ENCODE measurements around the gene FADS6. TPM values are rescaled to one million over a fixed set of nuclear protein-coding genes. Genes with fewer than 3 reads are reported as not detected.

Gene FADS6
- total RNA-seq, 2 experiments from 2014 or later = not detected

GRCh38 chr17:74882517-74883240, 10.8 kb downstream of the FADS6 start:
- Mint-ChIP-seq H3K27ac (no peak overlapping the region), H3K4me3 (no peak overlapping the region), H3K27me3 (peaks cover 15% of the 10 kb centered on the region), H3K36me3 (no peaks in the 10 kb centered on the region), H3K9me3 (no peaks in the 10 kb centered on the region), H3K4me1 (no peaks in the 10 kb centered on the region)
- no peak for DNase-seq

DNA sequence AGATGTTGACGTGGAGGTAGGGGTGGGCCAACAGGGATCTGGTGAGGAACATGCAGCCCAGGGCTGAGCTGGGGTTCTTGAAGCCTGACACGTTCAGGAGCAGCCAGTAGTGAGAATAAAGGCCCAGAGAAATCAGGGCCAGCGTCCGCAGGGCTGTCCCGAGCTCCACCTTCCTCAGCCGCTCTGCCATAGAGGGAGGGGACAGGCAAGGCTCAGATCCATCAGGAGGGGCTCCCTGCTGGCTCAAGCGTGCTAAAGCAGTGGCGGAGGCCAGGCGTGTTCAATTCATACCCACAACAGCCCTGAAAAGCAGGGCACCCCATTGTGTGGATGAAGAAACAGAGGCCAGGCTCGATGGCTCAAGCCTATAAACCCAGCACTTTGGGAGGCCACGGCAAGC, 12.4 kb downstream of the FADS6 start:
- Mint-ChIP-seq H3K4me1 (no peaks in the 10 kb centered on the region), H3K27ac (no peak overlapping the region), H3K36me3 (no peaks in the 10 kb centered on the region), H3K9me3 (no peaks in the 10 kb centered on the region), H3K4me3 (no peak overlapping the region), H3K27me3 (peaks cover 12% of the 10 kb centered on the region)
- no peak for DNase-seq

GRCh38 chr17:74879308-74879707, 14.1 kb downstream of the FADS6 start:
- peaks cover 7% of the 10 kb centered on the region for H3K27me3 Mint-ChIP-seq
- H3K4me3 Mint-ChIP-seq = no peak overlapping the region
- no peaks in the 10 kb centered on the region for H3K9me3 Mint-ChIP-seq
- DNase-seq = no peak
- peaks cover 8% of the 10 kb centered on the region for H3K4me1 Mint-ChIP-seq
- H3K36me3 Mint-ChIP-seq = no peaks in the 10 kb centered on the region
- H3K27ac Mint-ChIP-seq = no peak overlapping the region

- no peak for DNase-seq
- Mint-ChIP-seq H3K4me3 (no peak overlapping the region), H3K27ac (no peak overlapping the region), H3K4me1 (peaks cover 12% of the 10 kb centered on the region), H3K27me3 (peaks cover 7% of the 10 kb centered on the region), H3K36me3 (no peaks in the 10 kb centered on the region), H3K9me3 (no peaks in the 10 kb centered on the region)
Observed at GRCh38 chr17:74878658-74879057, 14.8 kb downstream of the FADS6 start.

DNA sequence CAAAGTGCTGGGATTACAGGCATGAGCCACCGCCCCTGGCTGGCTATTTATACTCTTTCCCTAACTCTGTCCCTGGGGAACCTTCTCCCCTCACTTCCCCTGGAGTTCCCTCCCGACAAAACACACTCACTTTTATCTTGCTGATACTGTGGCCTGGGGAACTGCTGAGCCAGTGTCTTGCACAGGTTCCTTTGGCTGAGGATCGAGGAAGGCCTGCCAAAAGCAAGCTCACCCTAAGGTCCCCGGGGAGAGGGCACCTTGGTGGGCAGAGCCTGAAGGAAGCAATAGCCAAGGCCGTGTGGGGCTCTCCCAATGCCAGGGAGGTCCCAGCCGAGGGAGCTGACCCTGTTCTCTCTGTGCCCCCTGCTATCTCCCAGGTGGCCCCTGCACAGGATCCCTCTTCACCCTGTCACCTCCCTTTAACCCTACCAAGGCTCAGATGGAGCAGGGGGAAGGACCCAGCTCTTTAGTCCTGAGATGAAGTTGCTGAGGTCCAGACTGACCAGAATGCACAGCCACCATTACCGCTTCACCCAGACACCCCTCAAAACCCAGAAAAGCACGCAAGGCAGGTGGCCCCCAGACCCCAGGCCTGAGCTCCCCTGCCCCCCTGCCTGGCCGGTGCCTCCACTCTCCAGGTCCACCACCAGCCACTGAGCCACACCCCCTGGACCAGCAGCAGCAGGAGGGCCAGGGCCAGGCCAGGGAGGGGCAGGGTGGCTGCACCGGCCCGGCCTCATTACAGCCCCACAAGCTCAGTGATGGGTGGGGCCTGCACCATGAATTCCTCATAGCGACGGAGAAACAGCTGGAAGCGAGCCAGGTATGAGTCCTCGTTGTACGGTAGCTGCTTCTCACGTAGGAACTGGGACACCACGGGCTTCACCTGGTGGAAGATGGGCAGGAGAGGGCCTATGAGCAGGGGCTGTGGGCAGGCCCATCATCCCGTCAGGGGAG, 15.6 kb downstream of the FADS6 start:
- H3K27me3 Mint-ChIP-seq = peaks cover under 1% of the 10 kb centered on the region
- H3K27ac Mint-ChIP-seq = no peak overlapping the region
- no peak overlapping the region for H3K4me3 Mint-ChIP-seq
- no peaks in the 10 kb centered on the region for H3K36me3 Mint-ChIP-seq
- no peak for DNase-seq
- H3K4me1 Mint-ChIP-seq = peaks cover 12% of the 10 kb centered on the region
- no peaks in the 10 kb centered on the region for H3K9me3 Mint-ChIP-seq

- H3K36me3 Mint-ChIP-seq = no peaks in the 10 kb centered on the region
- H3K9me3 Mint-ChIP-seq = no peaks in the 10 kb centered on the region
- DNase-seq = no peak
- peaks cover 15% of the 10 kb centered on the region for H3K4me1 Mint-ChIP-seq
- H3K4me3 Mint-ChIP-seq = no peak overlapping the region
- H3K27me3 Mint-ChIP-seq = no peaks in the 10 kb centered on the region
- no peak overlapping the region for H3K27ac Mint-ChIP-seq
Observed at GRCh38 chr17:74875977-74876593, 17.3 kb downstream of the FADS6 start.

DNA sequence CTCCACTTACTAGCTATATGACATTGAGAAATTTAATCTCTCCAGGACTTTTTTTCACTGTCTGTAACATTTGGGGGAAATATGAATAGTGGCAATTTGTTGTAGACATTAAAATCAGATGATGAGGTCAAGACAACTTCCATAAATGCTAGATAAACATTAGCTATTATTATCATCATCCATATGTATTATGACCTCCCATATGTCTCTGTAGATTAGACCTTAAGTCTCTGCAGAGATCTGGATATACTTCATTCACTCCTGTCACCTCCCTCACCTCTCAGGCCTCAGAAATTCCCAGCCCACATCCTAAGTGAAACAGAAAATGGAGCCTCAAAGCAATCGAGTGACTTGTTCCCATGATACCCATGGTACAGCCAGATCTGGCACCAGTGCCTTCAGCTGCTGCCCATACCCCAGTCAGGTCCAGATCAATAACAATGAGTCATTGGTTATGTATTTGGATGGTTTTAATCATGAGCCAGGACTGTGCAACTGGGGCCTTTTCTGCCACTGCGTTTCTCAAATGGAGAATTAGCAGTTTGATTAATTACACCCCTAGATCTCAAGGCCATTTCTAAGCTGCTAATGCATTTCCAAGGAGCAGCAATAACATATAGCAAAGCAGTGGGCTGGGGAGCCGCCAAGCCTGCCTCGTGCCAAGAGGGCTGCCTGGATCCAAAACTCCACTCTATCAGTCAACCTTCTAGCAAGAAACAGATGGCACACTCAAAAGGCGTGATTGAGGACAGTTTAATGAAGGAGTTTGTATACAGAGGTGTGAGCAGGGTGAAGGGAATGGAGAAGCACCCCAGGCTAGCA, 18.1 kb downstream of the FADS6 start:
- DNase-seq = no peak
- H3K36me3 Mint-ChIP-seq = no peaks in the 10 kb centered on the region
- peaks cover 15% of the 10 kb centered on the region for H3K4me1 Mint-ChIP-seq
- no peaks in the 10 kb centered on the region for H3K27me3 Mint-ChIP-seq
- H3K4me3 Mint-ChIP-seq = no peak overlapping the region
- H3K27ac Mint-ChIP-seq = no peak overlapping the region
- H3K9me3 Mint-ChIP-seq = no peaks in the 10 kb centered on the region

DNA sequence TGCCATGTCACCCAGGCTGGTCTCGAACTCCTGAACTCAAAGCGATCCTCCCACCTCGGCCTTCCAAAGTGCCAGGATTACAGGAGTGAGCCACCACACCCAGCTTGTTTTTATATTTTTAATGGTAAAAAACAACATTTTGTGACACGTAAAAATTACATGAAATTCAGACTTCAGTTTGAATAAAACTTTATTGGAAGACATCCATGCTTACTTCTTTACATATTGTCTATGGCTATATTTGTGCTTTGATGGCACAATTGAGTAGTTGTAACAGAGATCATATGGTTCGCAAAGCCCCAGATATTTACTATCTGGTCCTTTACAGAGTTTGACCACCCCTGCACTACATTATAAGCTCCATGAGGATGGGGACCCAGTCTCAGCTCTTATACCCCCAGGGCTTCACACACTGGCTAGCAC, 18.8 kb downstream of the FADS6 start:
- H3K27me3 Mint-ChIP-seq = no peaks in the 10 kb centered on the region
- peaks cover 15% of the 10 kb centered on the region for H3K4me1 Mint-ChIP-seq
- no peaks in the 10 kb centered on the region for H3K9me3 Mint-ChIP-seq
- no peak overlapping the region for H3K4me3 Mint-ChIP-seq
- H3K27ac Mint-ChIP-seq = no peak overlapping the region
- H3K36me3 Mint-ChIP-seq = no peaks in the 10 kb centered on the region
- DNase-seq = no peak

- Mint-ChIP-seq H3K9me3 (no peaks in the 10 kb centered on the region), H3K27ac (peak overlapping the region; percentile 94), H3K36me3 (no peaks in the 10 kb centered on the region), H3K4me3 (peak overlapping the region; percentile 80), H3K4me1 (peaks cover 15% of the 10 kb centered on the region), H3K27me3 (no peaks in the 10 kb centered on the region)
- DNase-seq = no peak
Observed at GRCh38 chr17:74873874-74874614, 19.4 kb downstream of the FADS6 start.

GRCh38 chr17:74873037-74873873, 20.2 kb downstream of the FADS6 start:
- Mint-ChIP-seq H3K27me3 (no peaks in the 10 kb centered on the region), H3K9me3 (no peaks in the 10 kb centered on the region), H3K4me1 (peaks cover 15% of the 10 kb centered on the region), H3K4me3 (peak overlapping the region; percentile 80), H3K36me3 (peaks cover 1% of the 10 kb centered on the region), H3K27ac (peak overlapping the region; percentile 94)
- peak; percentile 96 for DNase-seq

- Mint-ChIP-seq H3K4me1 (peaks cover 15% of the 10 kb centered on the region), H3K27me3 (no peaks in the 10 kb centered on the region), H3K36me3 (peaks cover 1% of the 10 kb centered on the region), H3K27ac (peak within 1 kb of the TSS; percentile 94), H3K4me3 (peak within 1 kb of the TSS; percentile 82), H3K9me3 (no peaks in the 10 kb centered on the region)
- DNase-seq = no peak
Observed at GRCh38 chr17:74872313-74873036, 21.0 kb downstream of the FADS6 start, which contains the start of gene FDXR. Gene FDXR, minus strand, starts transcription at chr17:74872994. Its CDS starts 50 bp downstream, at chr17:74872944.

- Mint-ChIP-seq H3K4me3 (peak overlapping the region; percentile 82), H3K4me1 (peaks cover 15% of the 10 kb centered on the region), H3K36me3 (peaks cover 1% of the 10 kb centered on the region)
Observed at GRCh38 chr17:74871356-74872076, 21.9 kb downstream of the FADS6 start.

More at GRCh38 chr17:74871356-74872076, 21.9 kb downstream of the FADS6 start:
- no peaks in the 10 kb centered on the region for H3K9me3 Mint-ChIP-seq
- no peaks in the 10 kb centered on the region for H3K27me3 Mint-ChIP-seq
- no peak overlapping the region for H3K27ac Mint-ChIP-seq
- DNase-seq = no peak

All from activated naive CD8-positive, alpha-beta T cell treated with anti-CD3 and anti-CD28 coated beads for 36 hours (primary cell).